Activated T-cell treated with anti-CD3 and anti-CD28 coated beads, Interleukin-2, amount 50 U/mL, for 72 hours (primary cell): Measurements from ENCODE around the gene IGSF5. TPM values are rescaled to one million over a fixed set of nuclear protein-coding genes. Genes with fewer than 3 reads are reported as not detected.
"Not testable (repeated sequence)": the region's sequence is repeated elsewhere in the genome, so short reads cannot be mapped to it uniquely, and the experiment has no call there.

ENCODE experiments used
- ATAC-seq, 2 donors: fragments of 150-1000 bp; cut with Tn5 transposase; replicated peaks in 1 of 2; 2 replicates each; pipeline ENCODE4 v1.10.0; 2021; ENCODE audit warnings: moderate library complexity in 2 of 2, mild to moderate bottlenecking in 1 of 2
- DNase-seq, 2 donors: peaks; one replicate each; pipeline ENCODE4 v3.0.0; 2021 to 2022; ENCODE audit warnings: mixed read lengths in 1 of 2
- H3K27ac Mint-ChIP-seq: one replicate; pipeline ENCODE4 v1.8.0; 2022; ENCODE audit warnings: mild to moderate bottlenecking, moderate library complexity, mixed read lengths
- H3K27me3 Mint-ChIP-seq: one replicate; pipeline ENCODE4 v1.8.0; 2022; ENCODE audit warnings: low read depth, mixed read lengths
- H3K36me3 Mint-ChIP-seq, 2 donors: one replicate each; pipeline ENCODE4 v1.8.0; 2022; ENCODE audit warnings: mixed read lengths in 2 of 2, mild to moderate bottlenecking in 1 of 2; ENCODE audit not compliant: insufficient read depth in 2 of 2
- H3K4me1 Mint-ChIP-seq: one replicate; pipeline ENCODE4 v1.8.0; 2022; ENCODE audit warnings: low read depth, mixed read lengths
- H3K4me3 Mint-ChIP-seq, 2 donors: one replicate each; pipeline ENCODE4 v1.8.0; 2022; ENCODE audit warnings: mild to moderate bottlenecking in 2 of 2, mixed read lengths in 2 of 2, moderate library complexity in 2 of 2
- H3K9me3 Mint-ChIP-seq, 2 donors: one replicate each; pipeline ENCODE4 v1.8.0; 2022; ENCODE audit warnings: mixed read lengths in 2 of 2
- total RNA-seq, 2 donors: library from RNA; stranded (reverse); gene quantifications; one replicate each; pipeline ENCODE4 v1.2.3, GENCODE V29; 2022

The IGSF5 gene
- total RNA-seq, 2 donors from 2014 or later, result not detected

DNA sequence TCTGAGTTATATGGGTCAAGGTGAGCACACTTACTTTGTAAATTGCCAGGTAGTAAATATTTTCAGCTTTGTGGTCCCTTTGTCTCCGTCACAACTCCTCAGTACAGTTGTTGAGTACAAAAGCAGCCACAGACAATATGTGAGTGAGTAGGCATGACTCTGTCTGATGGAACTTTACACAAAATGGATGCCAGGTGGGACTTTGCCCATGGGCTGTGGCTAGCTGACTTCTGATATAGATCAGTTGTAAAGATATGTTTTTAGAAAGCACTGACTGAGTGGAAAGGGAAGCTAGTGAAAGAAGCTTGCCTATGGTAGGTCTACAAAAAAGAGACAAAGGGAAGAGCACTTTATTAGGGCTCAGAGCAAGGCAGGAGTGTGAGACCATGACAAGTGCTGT lies 23.1 kb upstream of the IGSF5 start:
- DNase-seq (no peak), ATAC-seq (no peak)
- Mint-ChIP-seq H3K4me1 (no peaks in the 10 kb centered on the region), H3K9me3 (no peaks in the 10 kb centered on the region), H3K27ac (no peak overlapping the region), H3K27me3 (peaks cover 11% of the 10 kb centered on the region), H3K36me3 (no peaks in the 10 kb centered on the region), H3K4me3 (no peak overlapping the region)

DNA sequence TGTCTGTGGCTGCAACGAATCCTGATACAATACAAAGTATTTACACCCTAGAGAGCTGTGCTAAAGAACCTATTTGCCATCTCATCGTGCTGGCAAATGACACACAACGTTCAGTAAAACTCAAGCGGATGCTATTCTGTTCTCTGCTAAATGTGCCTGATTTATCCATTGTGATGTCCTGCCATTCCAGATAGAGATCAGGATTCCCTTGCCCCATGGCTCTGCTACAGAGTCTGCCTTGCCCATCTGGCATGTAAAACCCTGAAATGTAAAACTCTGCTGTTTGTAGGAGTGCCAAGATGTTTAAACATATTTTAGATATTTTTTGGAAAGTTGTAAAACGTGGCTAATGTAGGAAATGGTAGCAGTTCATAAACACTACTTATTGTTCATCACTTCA lies 20.0 kb upstream of the IGSF5 start:
- H3K4me3 Mint-ChIP-seq, result no peak overlapping the region
- ATAC-seq (no peak), DNase-seq (no peak)
- H3K27ac Mint-ChIP-seq, result no peak overlapping the region
- no peaks in the 10 kb centered on the region for H3K9me3 Mint-ChIP-seq
- peaks cover 11% of the 10 kb centered on the region for H3K27me3 Mint-ChIP-seq
- H3K36me3 Mint-ChIP-seq, result no peaks in the 10 kb centered on the region
- H3K4me1 Mint-ChIP-seq, result no peaks in the 10 kb centered on the region

DNA sequence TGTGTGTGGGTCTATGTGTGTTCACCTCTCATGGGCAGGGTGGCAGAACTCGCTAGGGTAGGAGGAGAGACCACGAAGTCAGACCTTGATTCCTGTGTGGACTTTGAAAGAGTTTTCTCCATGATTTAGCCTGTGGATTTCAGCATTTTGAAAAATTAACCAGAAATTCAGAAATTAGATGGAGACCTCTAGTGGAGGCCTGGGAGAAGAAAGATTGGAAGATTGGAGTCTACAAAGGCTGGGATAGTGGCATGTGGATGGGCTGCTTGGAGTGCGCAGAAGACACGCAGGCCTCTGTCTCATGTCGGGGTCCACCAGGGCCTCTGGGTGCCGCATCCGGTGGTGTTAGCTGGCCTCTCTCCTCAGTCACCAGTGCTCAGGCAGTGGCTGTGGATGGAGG lies 18.9 kb upstream of the IGSF5 start:
- H3K4me3 Mint-ChIP-seq, result no peak overlapping the region
- DNase-seq, result no peak
- H3K4me1 Mint-ChIP-seq, result no peaks in the 10 kb centered on the region
- H3K36me3 Mint-ChIP-seq, result no peaks in the 10 kb centered on the region
- H3K9me3 Mint-ChIP-seq, result no peaks in the 10 kb centered on the region
- H3K27me3 Mint-ChIP-seq, result peaks cover 11% of the 10 kb centered on the region
- ATAC-seq, result no peak
- no peak overlapping the region for H3K27ac Mint-ChIP-seq

DNA sequence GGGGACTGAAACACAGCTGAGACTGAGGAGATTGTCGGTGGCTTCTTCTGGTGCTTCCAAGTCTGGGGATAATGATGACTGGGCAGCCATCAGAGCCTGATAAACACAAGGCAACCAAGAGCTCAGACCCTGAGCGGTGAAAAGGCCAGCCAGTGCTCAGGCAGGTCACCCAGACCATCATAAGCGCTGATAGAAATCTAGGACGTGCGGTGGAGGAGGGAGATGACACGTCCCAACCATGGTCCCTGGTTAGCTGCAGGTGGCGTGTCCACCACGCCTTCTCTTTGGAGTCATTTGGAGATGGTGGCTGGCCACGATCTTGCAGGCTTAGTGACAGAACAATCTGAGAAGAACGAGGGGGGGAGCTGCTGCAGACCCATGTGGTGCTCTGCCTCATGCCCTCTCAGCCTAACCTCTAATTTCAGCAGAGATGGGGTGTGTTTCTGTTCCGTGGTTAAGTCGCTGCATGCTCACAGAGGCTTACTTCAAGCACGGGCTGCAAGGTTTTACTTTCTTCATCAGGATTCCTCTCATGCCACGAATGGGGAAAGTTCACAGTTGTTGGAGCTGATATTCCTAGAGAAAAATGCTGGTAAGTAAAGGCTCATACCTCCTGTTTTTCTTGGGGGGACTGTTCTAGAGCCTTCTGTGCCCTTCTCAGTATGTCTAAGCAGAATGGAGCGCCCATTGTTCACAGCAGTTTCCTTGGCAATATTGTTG lies 17.4 kb upstream of the IGSF5 start:
- peaks cover 11% of the 10 kb centered on the region for H3K27me3 Mint-ChIP-seq
- no peaks in the 10 kb centered on the region for H3K36me3 Mint-ChIP-seq
- no peaks in the 10 kb centered on the region for H3K9me3 Mint-ChIP-seq
- ATAC-seq (no peak), DNase-seq (no peak)
- H3K4me1 Mint-ChIP-seq, result no peaks in the 10 kb centered on the region
- no peak overlapping the region for H3K4me3 Mint-ChIP-seq
- H3K27ac Mint-ChIP-seq, result no peak overlapping the region

DNA sequence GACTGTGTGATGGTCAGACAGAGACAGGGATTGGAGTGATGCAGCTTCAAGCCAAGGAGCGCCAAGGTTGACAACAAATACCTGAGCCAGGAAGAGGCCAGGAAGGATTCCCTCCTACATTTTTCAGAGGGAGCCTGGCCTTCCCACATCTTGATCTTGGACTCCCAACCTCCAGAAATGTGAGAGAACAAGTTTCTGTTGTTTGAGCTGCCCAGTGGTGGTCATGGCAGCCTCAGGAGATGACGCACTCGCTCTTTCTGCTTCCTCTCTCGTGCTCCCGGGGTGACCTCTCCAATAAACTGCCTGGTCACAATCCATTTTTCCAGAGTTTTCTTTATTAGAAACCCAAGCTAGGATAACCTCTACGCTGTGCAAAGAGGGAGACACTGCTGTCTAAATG lies 16.6 kb upstream of the IGSF5 start:
- H3K4me1 Mint-ChIP-seq, result no peaks in the 10 kb centered on the region
- H3K4me3 Mint-ChIP-seq, result no peak overlapping the region
- no peaks in the 10 kb centered on the region for H3K9me3 Mint-ChIP-seq
- no peak for ATAC-seq
- H3K36me3 Mint-ChIP-seq, result no peaks in the 10 kb centered on the region
- no peak for DNase-seq
- H3K27me3 Mint-ChIP-seq, result peaks cover 7% of the 10 kb centered on the region
- no peak overlapping the region for H3K27ac Mint-ChIP-seq

DNA sequence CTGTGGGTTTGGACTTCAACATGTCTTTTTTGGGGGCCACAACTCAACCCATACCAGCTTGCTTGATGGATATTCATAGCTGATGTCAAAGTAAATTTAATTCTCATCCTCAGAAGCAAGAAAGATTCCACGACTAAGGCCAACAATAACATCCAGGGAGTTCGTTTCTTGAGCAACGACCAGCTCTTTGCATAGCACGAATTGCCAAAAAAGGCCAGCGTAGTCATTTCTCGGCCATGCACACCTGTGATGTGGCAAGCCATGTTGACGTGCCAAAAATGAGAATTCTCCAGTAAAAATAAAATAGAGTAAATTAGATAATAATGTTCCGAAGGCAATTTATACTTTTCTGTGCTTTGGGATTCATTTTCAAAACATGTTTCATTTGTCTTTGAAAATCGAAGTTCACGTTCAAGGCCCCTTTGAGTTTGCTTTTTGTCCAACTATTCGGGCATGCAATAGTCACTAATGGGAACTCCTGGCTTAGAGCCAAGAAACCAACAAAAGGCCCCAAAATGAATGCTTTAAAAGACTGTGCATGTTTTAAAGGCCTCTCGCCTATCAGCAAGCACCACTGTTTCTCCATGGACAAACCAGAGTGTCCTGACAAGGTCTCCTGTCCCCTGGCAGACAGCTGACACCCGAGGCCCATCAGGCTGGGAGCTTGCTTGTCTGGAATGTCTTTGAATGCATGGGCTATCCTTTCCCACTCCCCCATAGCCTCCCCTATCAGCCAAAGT lies 14.4 kb upstream of the IGSF5 start:
- H3K4me1 Mint-ChIP-seq, result no peaks in the 10 kb centered on the region
- DNase-seq, result no peak
- H3K36me3 Mint-ChIP-seq, result no peaks in the 10 kb centered on the region
- no peaks in the 10 kb centered on the region for H3K9me3 Mint-ChIP-seq
- ATAC-seq, result no peak
- no peaks in the 10 kb centered on the region for H3K27me3 Mint-ChIP-seq
- no peak overlapping the region for H3K4me3 Mint-ChIP-seq
- H3K27ac Mint-ChIP-seq, result no peak overlapping the region

DNA sequence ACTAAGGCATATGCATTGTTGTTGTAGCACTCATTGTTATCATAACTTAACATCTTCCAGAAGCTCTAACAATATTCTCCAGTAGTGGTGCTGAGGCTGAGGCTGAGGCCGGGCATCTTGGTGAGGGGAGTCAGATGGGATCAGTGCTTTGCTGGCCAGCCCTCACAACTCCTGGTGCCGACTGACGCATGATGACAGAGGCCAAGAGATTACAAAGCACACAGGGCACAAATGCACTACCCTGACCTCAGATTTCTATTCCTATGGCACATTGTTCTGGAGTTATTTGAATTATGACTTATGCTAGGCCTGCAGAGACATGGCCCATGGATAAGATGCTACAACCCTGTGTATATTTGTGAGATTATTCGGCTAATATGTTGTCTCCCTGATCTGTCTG lies 8.3 kb upstream of the IGSF5 start:
- no peak for ATAC-seq
- no peak overlapping the region for H3K4me3 Mint-ChIP-seq
- no peak overlapping the region for H3K27ac Mint-ChIP-seq
- H3K4me1 Mint-ChIP-seq, result no peaks in the 10 kb centered on the region
- no peak for DNase-seq
- no peaks in the 10 kb centered on the region for H3K36me3 Mint-ChIP-seq
- no peaks in the 10 kb centered on the region for H3K27me3 Mint-ChIP-seq
- no peaks in the 10 kb centered on the region for H3K9me3 Mint-ChIP-seq

DNA sequence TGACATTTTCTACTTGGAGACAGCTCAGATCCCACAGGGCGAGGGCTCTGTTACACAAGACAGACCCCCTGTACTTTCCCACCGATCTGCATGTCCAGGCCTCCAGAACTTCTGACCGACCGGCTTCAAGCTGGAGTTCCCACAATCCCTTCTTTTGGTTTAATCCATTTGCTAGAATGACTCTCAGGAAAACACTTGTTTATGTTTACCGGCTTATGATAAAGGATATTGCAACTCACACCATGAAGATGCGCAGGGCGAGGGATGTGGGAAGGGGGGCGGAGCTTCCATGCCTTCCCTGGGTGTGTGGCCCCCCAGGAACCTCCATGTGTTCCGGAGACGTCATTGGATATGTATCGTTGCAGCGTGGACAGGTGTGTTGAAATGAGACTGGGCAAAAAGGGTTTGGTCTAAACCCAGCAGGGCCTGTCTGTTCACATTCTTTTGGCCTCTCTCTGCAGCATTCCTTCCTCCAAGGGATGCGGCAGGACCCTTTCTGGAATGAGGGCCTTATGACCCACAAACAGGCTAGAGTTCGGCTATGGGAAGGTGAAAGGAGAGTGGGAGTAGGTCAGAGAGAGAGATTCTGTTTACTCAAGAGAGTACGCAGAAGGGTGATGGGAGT lies 7.5 kb upstream of the IGSF5 start:
- no peaks in the 10 kb centered on the region for H3K27me3 Mint-ChIP-seq
- no peak overlapping the region for H3K27ac Mint-ChIP-seq
- H3K9me3 Mint-ChIP-seq, result no peaks in the 10 kb centered on the region
- no peaks in the 10 kb centered on the region for H3K4me1 Mint-ChIP-seq
- no peak overlapping the region for H3K4me3 Mint-ChIP-seq
- H3K36me3 Mint-ChIP-seq, result no peaks in the 10 kb centered on the region
- DNase-seq (no peak), ATAC-seq (no peak)

DNA sequence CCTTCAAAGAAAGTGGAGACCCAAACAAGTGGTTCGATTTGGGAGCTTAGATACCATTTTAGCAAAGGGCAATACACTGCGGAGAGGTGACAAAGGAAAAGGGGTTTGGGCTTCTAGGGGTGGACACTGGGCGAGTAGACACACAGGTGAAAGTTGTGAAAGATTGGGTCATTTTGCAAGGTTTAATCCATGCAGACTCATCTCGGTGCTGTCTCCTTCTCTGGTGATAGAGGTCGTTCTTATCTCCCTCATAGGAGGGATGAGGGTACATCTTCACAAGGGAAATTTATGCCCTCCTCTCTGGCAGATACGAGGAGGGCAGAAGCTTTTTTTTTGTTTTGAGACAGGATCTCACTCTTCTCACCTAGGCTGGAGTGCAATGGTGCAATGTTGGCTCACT lies 6.4 kb upstream of the IGSF5 start:
- no peaks in the 10 kb centered on the region for H3K36me3 Mint-ChIP-seq
- no peak overlapping the region for H3K27ac Mint-ChIP-seq
- H3K4me1 Mint-ChIP-seq, result no peaks in the 10 kb centered on the region
- no peak overlapping the region for H3K4me3 Mint-ChIP-seq
- no peak for ATAC-seq
- H3K9me3 Mint-ChIP-seq, result no peaks in the 10 kb centered on the region
- DNase-seq, result no peak
- H3K27me3 Mint-ChIP-seq, result no peaks in the 10 kb centered on the region

DNA sequence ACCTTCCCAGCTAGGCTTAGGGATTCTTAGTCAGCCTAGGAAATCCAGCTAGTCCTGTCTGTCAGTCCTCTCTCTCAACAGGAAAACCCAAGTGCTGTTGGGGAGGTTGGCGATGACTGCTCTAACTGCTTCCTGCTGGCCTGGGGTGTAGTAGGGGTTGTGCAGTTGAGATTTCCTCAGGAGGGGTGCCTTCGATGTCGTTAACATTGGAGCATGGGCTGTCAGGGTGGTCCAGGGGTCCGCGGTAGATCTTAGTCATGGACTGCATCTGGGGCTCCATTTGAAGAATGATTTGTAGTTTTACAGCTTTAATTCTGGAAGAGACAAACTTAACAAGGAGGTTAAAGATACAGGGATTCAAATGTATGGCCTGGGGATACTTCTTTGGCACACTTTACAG lies 5.5 kb upstream of the IGSF5 start:
- H3K9me3 Mint-ChIP-seq, H3K27ac Mint-ChIP-seq, H3K4me3 Mint-ChIP-seq, H3K4me1 Mint-ChIP-seq, H3K36me3 Mint-ChIP-seq, DNase-seq, ATAC-seq, H3K27me3 Mint-ChIP-seq: not testable (repeated sequence)

DNA sequence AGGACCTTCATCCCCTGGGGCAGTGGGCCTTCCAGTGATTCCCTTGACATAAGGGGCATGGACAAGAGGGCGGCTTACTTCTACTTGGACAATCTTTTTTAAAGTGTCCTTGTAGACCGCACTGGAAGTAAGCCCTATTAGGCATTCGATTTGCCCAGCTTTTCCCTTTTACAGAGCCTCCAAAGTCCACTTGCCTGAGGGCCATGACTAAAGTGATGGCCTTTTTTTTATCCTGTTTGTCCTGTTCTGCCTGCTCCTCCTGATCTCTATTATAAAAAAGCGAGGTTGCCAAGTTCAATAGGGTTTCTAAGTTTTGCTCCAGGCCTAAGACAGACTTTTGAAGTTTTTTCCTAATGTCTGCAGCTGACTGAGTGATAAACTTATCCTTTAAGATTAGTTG lies 2.4 kb upstream of the IGSF5 start:
- not testable (repeated sequence) for H3K4me1 Mint-ChIP-seq, H3K36me3 Mint-ChIP-seq, ATAC-seq, H3K27ac Mint-ChIP-seq, H3K9me3 Mint-ChIP-seq, H3K27me3 Mint-ChIP-seq, H3K4me3 Mint-ChIP-seq, DNase-seq

DNA sequence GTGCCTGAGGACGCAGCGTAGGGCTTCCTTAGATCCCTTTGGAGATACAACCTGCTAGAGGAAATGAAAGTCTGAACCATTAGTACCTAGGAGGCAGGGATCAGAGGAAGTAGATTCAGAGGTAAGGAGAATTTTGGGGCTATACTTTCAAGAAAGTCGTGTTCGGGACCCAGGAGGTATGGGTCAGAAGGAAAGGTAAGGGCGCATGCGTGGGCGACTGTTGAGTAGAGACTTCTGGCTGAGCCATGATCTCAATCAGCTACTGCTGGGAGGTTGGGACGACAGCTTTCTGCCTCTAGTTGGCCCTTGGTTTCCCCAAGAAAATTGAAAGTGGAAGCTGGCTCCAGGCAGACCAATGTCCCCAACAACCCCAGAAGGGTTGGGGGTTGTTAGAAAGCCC lies 349 bp downstream of the IGSF5 start:
- H3K27ac Mint-ChIP-seq, H3K27me3 Mint-ChIP-seq, ATAC-seq, H3K9me3 Mint-ChIP-seq, H3K4me1 Mint-ChIP-seq, H3K4me3 Mint-ChIP-seq, H3K36me3 Mint-ChIP-seq, DNase-seq: not testable (repeated sequence)

DNA sequence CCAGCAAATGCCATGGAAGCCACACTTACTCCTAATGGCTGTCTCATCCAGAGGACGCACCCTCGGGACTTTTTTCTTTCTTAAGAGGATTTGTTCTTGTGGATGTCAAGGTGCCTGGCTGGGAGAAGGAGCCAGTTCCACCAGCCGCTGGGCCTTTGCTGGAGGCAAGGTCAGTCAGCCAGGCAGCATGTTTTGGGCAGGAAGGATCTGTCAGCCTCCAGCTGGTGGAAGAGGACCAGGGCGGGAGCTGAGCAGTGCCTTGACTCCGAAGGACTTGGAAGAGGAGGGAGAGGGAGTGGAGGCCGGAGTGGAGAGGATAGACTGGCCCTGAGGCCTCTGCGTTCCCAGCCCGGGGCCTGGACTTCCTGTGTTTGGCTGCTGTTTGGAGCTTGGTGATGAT lies 5.7 kb downstream of the IGSF5 start:
- H3K4me3 Mint-ChIP-seq, result no peak overlapping the region
- no peaks in the 10 kb centered on the region for H3K4me1 Mint-ChIP-seq
- H3K27ac Mint-ChIP-seq, result no peak overlapping the region
- peaks cover 0 to 2% of the 10 kb centered on the region in 2 donors for H3K9me3 Mint-ChIP-seq
- no peaks in the 10 kb centered on the region for H3K36me3 Mint-ChIP-seq
- no peak for ATAC-seq
- no peak for DNase-seq
- no peaks in the 10 kb centered on the region for H3K27me3 Mint-ChIP-seq
